NB4 (cell line): ENCODE measurements around the gene KLHL8.

Source experiments
- POLR2A ChIP-seq: IDR thresholded peaks from 2 replicates; pipeline ENCODE4 v1.6.1; 2011; ENCODE audit warnings: mild to moderate bottlenecking; ENCODE audit not compliant: insufficient read length; ENCODE audit errors: extremely low read depth
- TF ChIP-seq, protein P1 (sequence below): IDR thresholded peaks from one replicate; pipeline ENCODE4 v1.5.1; 2012; ENCODE audit warnings: low read depth, low read length

DNA sequence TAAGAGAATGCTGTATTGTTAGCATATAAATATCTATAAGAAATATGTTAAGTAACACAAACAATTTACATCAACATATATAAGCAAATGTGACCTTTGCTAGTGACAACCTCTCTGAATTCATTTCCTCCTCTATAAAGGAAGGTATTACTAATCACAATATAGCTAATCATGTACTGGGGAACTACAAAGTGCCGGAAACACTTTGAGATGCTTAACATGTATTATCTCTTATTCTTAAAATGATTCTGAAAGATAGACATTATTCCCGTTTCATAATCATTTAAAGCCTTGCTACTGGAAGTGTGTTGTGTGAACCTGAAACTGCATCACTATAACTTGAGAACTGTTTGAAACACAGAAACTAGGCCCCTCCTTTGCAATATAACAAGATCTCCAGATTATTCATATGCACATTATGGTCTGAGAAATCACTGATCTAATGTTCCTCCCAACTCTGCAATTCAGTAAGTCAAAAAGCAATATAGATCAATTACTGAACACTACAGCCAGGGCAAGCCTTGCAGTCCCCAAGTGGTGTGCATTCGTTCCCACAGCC is 54.0 kb downstream of the KLHL8 start:
- TF ChIP-seq, protein P1, sequence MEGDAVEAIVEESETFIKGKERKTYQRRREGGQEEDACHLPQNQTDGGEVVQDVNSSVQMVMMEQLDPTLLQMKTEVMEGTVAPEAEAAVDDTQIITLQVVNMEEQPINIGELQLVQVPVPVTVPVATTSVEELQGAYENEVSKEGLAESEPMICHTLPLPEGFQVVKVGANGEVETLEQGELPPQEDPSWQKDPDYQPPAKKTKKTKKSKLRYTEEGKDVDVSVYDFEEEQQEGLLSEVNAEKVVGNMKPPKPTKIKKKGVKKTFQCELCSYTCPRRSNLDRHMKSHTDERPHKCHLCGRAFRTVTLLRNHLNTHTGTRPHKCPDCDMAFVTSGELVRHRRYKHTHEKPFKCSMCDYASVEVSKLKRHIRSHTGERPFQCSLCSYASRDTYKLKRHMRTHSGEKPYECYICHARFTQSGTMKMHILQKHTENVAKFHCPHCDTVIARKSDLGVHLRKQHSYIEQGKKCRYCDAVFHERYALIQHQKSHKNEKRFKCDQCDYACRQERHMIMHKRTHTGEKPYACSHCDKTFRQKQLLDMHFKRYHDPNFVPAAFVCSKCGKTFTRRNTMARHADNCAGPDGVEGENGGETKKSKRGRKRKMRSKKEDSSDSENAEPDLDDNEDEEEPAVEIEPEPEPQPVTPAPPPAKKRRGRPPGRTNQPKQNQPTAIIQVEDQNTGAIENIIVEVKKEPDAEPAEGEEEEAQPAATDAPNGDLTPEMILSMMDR = no peak
- no peak for TF ChIP-seq POLR2A
